ENCODE measurements around the gene AIFM3. TPM values are rescaled to one million over a fixed set of nuclear protein-coding genes. Genes with fewer than 3 reads are reported as not detected.

Gene AIFM3
- total and polyA plus RNA-seq, 2 of the 4 experiments (the other 2 are of a cell fraction) = 0.09 to 0.18 TPM

DNA sequence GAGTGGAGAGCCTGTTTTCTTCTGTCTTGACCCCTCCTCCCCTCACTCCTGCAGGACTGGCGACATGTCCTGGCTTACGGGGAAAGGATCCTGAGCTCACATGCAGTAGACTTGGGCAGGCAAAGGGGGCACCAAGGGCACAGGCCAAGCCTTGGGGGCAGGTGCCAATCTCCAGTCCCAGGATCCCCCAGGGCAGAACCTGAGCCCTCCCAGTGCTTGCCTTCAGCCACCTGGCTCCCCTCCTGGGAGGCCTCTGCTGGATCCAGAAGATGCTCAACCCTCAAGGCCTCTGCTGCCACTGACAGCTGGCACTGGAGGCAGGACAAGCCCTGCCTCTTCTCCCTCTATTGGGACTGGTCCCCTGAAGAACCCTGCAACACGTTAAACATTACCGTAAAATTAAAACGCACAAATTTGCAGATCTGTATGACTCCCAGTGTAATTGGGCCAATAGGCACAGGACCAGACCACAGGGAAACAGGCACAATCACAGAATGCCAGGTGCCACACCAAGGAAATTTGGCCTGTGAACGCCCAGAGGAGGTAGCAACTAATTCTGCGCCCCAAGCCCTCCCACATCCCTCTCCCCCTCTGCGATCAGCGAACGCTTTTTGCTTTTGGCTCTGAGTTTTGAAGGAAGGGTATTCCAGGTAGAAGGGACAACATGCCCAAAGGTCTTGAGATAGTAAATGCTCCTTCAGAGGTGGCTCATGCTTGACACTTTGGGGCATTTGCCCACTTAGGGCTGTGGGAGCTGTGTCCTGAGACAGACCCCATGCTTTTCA lies 14.1 kb downstream of the AIFM3 start:
- no TSS peak for BruUV-seq (replicated peaks)
- Histone ChIP-seq H3K79me1 (ENCODE audit: low read depth in 1 of 2, low read length in 2 of 2) (peaks cover 25 to 45% of the 10 kb centered on the region in 2 experiments), H2AFZ (replicated peaks; ENCODE audit: low read length, poor library complexity) (peak overlapping the region; percentile 99), H2BK15ac (ENCODE audit: low read depth, low read length) (no peak overlapping the region), H4K20me1 (ENCODE audit: insufficient read depth, low read length) (no peaks in the 10 kb centered on the region), H3K9ac (ENCODE audit: low read depth, low read length) (peak overlapping the region; percentile 89), H2BK120ac (ENCODE audit: low read depth, low read length) (peak overlapping the region; percentile 32; the same call in 1 of the 2 replicates), H4K8ac (ENCODE audit: low read depth in 2 of 2, low read length in 2 of 2) (peak overlapping the region; percentile 96 to 99), H3K27me3 (ENCODE audit: control insufficient read depth, insufficient read depth, low read length) (no peaks in the 10 kb centered on the region), H3K23ac (ENCODE audit: low read depth, low read length) (peak overlapping the region; percentile 88; the same call in 1 of the 2 replicates), H4K5ac (ENCODE audit: low read depth, low read length) (peak overlapping the region; percentile 76), H3K4ac (ENCODE audit: low read depth, low read length) (peak overlapping the region; percentile 90), H2AK9ac (replicated peaks; ENCODE audit: low read depth, low read length, poor library complexity) (peak overlapping the region; percentile 97), H2BK20ac (ENCODE audit: low read depth, low read length) (no peak overlapping the region), H4K91ac (ENCODE audit: insufficient read depth, low read depth, low read length) (peak overlapping the region; percentile 77), H3K18ac (ENCODE audit: low read depth, low read length) (no peak overlapping the region), H2AK5ac (ENCODE audit: low read depth, low read length) (peak overlapping the region; percentile 68), H3K9me1 (ENCODE audit: insufficient read depth, low read length) (peaks cover 28% of the 10 kb centered on the region), H3K27ac (ENCODE audit: insufficient read depth, low read length) (peak overlapping the region; percentile 91), H3K4me1 (ENCODE audit: control insufficient read depth, insufficient read depth, low read length) (peaks cover 11% of the 10 kb centered on the region), H3K36me3 (ENCODE audit: control insufficient read depth, insufficient read depth, low read length) (peaks cover 14% of the 10 kb centered on the region), H3K4me3 (ENCODE audit: insufficient read depth, low read depth, low read length) (peak overlapping the region; percentile 87), H2BK5ac (ENCODE audit: low read depth, low read length, poor library complexity, severe bottlenecking) (peak overlapping the region; percentile 67), H3K9me3 (ENCODE audit: control insufficient read depth, insufficient read depth, low read length) (peaks cover 10% of the 10 kb centered on the region), H3K14ac (replicated peaks; ENCODE audit: low read depth, low read length) (peak overlapping the region; percentile 95), H3K4me2 (ENCODE audit: low read depth, low read length) (peak overlapping the region; percentile 82), H3K56ac (ENCODE audit: extremely low read depth, insufficient read depth, low read length) (peak overlapping the region; percentile 76)
- dilution Hi-C loops (cut with HindIII; ENCODE audit: low sequenced_read_pairs, unreplicated experiment) = no loop called here
- in situ Hi-C loops (cut with MboI; ENCODE audit: low sequenced_read_pairs) = no loop called here
- intact Hi-C loops (cut with micrococcal nuclease) = no loop called here
- ChIA-PET POLR2A (ENCODE audit: unreplicated experiment) (interaction anchor here (1.3 kb wide), 1 partner anchor 9 kb away, joined by 6 read pairs; no protein-coding TSS in a partner anchor), CTCF (no interaction called here)
- ATAC-seq (ENCODE audit: low read depth) (no peak), DNase-seq (no peak)
- 47% methylated on average over 3 of the region's 10 CpGs; no CpG with 5 or more reads in 1 of the 2 experiments for WGBS, 2 experiments (ENCODE audit: extremely low coverage in 2 of 2, insufficient read length in 1 of 2)
- TF ChIP-seq RFX5 (IDR thresholded peaks at IDR 0.05; ENCODE audit: low read depth, low read length) (no peak), FOS (IDR thresholded peaks at IDR 0.05; ENCODE audit: low read depth, low read length) (no peak), CHD1 (IDR thresholded peaks at IDR 0.05; ENCODE audit: low read depth, low read length) (no peak), MAFK (IDR thresholded peaks at IDR 0.05; ENCODE audit: low read depth, low read length) (no peak), SMC3 (IDR thresholded peaks at IDR 0.05; ENCODE audit: low read depth, low read length) (no peak), RAD21 (IDR thresholded peaks at IDR 0.05; ENCODE audit: low read length) (no peak), POLR2A (IDR thresholded peaks at IDR 0.05; ENCODE audit: low read depth, low read length) (no peak), CEBPB (IDR thresholded peaks at IDR 0.05; ENCODE audit: low read depth, low read length) (no peak), MXI1 (IDR thresholded peaks at IDR 0.05; ENCODE audit: borderline replicate concordance, low read depth, low read length) (no peak), NFE2L2 (IDR thresholded peaks at IDR 0.05; ENCODE audit: low read depth, low read length) (no peak), RCOR1 (IDR thresholded peaks at IDR 0.05; ENCODE audit: insufficient replicate concordance, low read length) (no peak), MAZ (IDR thresholded peaks at IDR 0.05; ENCODE audit: borderline replicate concordance, low read depth, low read length) (no peak), BHLHE40 (IDR thresholded peaks at IDR 0.05; ENCODE audit: low read depth, low read length) (no peak)
- TF ChIP-seq, protein P1, sequence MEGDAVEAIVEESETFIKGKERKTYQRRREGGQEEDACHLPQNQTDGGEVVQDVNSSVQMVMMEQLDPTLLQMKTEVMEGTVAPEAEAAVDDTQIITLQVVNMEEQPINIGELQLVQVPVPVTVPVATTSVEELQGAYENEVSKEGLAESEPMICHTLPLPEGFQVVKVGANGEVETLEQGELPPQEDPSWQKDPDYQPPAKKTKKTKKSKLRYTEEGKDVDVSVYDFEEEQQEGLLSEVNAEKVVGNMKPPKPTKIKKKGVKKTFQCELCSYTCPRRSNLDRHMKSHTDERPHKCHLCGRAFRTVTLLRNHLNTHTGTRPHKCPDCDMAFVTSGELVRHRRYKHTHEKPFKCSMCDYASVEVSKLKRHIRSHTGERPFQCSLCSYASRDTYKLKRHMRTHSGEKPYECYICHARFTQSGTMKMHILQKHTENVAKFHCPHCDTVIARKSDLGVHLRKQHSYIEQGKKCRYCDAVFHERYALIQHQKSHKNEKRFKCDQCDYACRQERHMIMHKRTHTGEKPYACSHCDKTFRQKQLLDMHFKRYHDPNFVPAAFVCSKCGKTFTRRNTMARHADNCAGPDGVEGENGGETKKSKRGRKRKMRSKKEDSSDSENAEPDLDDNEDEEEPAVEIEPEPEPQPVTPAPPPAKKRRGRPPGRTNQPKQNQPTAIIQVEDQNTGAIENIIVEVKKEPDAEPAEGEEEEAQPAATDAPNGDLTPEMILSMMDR (conservative IDR thresholded peaks at IDR 0.05; ENCODE audit: low read depth, low read length) = no peak
- TF ChIP-seq, protein P2, sequence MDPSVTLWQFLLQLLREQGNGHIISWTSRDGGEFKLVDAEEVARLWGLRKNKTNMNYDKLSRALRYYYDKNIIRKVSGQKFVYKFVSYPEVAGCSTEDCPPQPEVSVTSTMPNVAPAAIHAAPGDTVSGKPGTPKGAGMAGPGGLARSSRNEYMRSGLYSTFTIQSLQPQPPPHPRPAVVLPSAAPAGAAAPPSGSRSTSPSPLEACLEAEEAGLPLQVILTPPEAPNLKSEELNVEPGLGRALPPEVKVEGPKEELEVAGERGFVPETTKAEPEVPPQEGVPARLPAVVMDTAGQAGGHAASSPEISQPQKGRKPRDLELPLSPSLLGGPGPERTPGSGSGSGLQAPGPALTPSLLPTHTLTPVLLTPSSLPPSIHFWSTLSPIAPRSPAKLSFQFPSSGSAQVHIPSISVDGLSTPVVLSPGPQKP (IDR thresholded peaks at IDR 0.05; ENCODE audit: borderline replicate concordance, low read depth, low read length) = no peak

Data from IMR-90 (cell line).